GM18517 (cell line): ENCODE data around the gene MKX.

ENCODE experiments used
- ATAC-seq: cut with Tn5 transposase; IDR thresholded peaks from one replicate; pipeline ENCODE4 v1.9.1; 2021; ENCODE audit warnings: mild to moderate bottlenecking, moderate library complexity; ENCODE audit not compliant: unreplicated experiment

MKX gene

DNA sequence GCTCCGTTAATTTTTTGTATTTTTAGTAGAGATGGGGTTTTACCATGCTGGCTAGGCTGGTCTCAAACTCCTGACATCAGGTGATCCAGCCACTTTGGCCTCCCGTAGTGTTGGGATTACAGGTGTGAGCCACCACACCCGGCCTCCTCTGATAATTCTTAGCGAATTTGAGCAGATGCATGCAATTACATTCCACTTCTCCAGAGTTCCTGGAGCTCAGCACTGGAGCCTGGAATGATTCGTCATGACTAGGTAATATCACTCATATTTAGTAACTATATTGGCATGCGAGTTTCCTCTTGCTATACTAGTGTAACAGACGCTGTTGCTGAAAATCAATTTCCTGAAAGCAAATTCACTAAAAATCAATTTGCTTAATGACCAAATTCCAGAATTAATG lies 86.8 kb downstream of the MKX start:
- no peak for ATAC-seq

DNA sequence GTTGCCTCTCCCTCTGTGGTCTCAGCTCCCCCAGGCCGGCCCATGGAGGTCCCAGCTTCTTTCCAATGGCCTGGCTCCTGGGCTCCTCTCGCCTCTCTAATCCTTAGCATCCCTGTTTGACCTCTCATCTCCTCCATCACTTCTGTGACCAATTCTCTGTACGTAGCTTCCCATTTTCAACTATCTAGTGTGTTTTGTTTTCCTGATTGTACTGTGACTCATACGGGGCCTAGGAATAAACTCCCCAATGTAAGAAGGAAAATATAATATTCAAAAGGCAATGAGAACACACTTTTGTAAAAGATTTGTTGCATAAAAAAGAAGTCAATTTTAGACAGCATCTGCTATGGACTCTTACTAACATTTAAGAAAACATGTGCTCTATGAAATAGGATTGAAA lies 90.3 kb downstream of the MKX start:
- ATAC-seq, result no peak

DNA sequence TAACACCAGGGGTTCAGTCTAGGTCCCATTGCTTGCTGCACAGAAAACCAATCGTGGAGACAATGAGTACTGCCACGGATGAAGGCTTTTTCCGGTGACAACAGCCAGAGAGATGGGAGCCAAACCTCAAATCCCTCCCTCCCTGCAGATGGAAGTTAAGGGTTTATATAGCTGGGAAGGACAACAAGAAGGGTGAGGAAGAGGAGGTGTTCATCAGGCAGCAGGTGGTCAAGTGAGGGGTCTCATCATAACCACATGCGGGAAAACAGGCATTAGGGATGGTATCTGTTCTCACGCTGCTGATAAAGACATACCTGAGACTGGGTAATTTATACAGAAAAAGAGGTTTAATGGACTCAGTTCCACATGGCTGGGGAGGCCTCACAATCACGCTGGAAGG lies 91.3 kb downstream of the MKX start:
- no peak for ATAC-seq

DNA sequence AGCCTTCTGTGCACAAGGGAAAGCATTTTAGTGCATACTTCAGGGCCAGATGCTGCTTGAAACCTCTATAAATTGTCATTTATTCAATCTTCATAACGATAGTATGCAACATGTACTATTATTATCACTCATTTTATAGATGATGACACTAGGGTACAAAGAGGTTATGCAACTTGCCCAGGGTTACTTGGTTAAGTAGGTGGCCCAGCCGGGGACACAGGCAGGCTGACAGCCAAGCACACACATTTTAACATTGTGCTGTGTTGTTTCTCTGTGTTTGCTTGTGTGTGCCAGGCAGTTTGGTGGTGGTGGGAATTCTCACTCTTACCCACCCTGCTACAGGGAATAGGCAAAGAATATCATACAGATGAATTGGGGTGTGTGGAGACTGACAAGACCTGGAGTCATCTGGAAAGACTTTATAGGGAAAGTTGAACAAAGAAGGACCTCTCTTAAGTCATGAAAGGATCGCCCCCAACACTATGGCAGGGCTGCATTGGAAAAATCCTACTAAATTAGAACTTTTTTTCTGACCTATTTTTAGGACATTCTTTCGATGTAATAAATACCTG lies 98.9 kb downstream of the MKX start:
- ATAC-seq, result no peak

DNA sequence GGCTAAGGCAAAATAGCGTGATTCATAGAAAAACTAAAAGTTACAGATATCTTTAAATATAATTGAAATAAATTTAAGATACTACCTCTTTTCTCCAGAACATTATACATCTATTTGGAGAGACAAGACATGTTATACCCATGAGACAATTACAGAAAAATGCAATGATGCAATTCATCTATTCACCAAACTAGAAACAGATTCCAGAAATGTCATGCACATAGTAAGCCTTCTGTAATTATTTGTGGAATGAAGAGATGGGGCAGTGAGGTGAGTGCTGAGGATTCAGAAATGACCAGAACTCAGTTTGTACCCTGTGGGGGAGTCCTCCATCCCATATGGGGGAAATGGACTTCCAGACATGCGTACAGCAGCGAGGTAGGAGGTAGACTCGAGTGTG lies 99.4 kb downstream of the MKX start:
- ATAC-seq, result no peak

DNA sequence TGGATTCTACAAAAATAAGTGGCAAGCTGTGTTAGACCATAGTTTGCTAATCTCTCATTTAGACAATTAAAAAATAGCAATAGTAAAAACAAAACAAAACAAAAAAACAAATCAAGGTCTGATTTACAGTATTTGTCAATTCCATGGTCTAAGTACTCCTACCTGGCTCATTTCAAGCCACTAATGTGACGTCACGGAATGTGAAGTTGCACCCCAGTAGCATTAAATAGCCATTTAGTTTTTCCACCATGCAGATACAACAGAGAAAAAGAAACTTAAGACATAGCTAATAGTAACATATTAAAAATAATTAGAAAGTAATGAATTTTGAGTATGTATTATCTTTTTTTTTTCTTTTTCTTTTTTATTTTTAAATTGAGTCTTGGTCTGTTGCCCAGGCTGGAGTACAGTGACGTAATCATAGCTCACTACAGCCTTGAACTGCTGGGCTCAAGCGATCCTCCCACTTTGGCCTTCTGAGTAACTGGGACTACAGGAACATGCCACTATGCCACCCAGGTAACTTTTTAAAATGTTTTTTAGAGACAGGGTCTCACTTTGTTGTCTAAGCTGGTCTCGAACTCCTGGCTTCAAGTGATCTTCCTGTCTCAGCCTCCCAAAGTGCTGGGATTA lies 101.2 kb downstream of the MKX start:
- no peak for ATAC-seq

DNA sequence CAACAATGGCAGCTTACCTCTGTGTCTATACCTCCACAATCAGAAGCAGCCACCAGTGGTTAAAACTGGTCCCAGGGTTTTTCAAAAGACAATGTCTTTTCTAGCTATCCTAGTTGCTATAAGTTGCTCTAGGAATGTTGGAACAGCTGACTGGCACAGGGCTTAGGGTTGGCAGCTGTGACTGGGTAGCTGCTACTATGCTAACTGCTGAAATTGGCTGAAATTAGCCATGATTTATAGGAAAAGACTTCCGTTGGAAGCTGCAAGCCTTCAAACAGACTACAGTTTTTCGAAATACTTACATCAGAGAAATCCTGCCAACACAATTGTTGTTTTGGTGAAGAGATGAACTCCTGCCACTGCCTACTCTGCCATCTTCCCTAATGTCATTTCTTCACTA lies 102.3 kb downstream of the MKX start:
- no peak for ATAC-seq

DNA sequence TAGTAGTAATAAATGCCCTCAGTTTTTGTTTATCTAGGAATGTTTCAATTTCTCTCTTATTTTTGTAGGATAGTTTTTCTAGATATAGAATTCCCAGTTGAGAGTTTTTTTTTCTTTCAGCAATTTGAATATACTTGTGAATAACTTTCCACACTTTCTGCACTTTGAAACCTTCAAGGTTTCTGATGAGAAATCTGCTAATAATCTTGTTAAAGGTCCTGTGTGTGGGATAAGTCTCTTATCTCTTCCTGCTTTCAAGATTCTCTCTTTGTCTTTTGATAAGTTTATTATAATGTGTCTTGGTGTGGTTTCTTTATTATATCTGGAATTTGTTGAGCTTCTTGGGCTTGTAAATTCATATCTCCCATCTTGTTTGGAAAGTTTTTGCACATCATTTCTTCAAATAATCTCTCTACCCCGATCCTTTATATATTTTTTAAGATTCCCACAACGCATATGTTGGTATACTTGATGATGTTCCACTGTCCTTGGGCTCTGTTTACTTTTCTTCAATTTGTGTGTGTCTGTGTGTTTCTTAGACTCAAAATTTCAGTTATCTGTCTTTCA lies 103.5 kb downstream of the MKX start:
- ATAC-seq, result no peak

DNA sequence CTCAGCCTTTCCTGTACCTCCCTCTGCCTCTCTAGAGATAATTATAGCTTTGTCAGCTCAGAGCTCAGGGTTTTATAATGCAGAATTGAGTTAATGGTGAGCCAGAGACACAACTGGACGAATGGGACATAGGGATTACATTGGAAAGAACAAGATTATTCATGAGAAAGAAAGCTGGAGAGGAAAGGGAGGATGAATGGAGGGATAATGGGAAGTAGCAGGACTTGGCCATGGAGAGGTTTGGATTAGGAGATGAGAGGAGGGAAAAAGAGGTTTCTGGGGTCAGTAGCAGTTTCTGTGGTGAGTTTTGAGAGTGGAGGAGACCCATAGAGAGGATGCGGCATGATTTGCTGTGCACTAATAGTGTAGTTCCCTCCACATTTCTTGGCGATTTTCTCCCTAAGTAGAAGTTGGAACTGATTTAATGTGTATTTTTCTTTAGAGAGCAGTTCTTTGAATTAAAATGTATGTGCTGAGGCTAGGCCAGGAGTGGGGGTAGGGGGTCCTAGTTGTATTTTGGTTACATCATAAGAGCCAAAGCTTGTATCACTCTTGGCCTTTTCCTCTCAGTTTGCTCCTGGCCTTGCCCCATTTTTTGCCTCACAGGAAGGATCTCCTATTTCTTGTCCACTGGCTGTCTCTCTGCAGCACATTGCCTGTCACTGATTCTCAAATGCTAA lies 107.4 kb downstream of the MKX start:
- no peak for ATAC-seq

DNA sequence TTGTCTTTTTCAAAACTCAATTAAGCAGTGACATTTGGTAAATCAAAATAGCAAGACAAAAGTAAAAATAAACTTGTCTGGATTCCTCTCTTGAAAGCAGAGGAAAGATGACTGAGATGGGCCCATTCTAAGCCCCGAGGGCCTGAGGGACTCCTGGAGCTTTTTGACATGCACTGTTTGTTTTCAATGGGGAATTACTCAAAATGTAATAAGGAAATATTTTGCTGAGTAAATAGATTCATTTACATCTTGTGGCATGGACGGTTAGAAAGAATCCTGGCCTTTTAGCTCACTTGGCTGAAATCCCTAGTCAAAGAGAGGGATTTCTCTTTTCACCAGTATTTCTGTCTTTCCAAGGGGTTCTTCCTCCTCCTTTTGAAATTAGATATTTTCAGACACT lies 108.0 kb downstream of the MKX start:
- ATAC-seq, result no peak

DNA sequence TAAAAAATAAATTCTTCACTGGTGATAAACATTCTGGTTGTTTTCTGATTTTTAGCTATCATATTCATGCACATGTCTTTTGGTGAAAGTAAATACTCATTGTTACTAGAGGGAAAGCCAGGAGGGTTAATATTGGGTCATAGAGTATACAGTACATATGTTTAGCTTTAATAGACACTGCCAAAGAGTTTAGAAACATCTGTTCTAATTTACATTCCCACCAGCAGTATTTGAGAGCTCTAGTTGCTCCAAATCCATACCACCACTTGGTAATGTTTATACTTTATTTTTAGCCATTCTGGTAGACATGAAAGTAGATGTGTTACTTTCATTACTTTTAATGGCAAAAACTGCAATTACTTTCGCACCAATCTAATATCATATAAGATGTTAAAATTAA lies 108.8 kb downstream of the MKX start:
- no peak for ATAC-seq

DNA sequence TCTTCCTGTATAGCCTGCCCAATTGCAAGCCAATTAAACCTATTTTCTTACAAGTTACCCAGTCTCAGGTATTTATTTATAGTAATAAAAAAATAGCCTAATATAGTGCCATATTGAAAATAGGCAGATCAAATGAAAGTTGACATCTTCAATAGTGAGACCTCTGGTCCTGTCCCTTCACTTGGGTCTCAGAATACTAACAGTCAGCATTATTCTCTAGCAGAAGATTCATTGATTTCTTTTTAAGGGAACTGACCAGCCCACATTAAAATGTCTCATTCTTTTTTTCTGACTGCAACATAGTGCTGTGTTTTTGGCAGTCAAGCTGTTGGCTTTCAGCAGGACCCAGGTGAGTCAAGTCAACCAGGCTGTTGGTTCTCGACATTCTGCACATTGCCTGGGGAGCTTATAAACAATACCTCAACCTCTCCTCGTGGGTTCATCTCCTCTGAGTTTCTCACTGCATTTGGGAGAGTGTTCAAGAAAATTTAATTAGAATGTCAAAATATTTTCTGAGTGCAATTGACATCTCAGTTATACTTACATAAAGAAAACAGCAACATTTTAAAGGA lies 109.8 kb downstream of the MKX start:
- ATAC-seq, result no peak

DNA sequence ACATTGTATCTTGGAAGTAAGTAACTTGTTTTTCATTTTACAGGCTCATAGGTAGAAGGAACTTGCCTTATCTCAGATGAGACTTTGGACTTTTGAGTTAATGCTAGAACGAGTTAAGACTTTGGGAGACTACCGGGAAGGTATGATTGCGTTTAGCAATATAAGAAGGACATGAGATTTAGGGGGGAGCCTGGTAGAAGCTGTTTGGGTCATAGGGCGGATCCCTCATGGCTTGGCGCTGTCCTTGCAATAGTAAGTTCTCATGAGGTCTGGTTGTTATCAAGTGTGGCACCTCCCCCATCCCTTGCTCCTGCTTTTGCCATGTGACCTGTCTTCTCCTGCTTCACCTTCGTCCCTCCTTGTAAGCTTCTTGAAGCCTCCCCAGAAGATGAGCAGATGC lies 110.3 kb downstream of the MKX start:
- no peak for ATAC-seq

DNA sequence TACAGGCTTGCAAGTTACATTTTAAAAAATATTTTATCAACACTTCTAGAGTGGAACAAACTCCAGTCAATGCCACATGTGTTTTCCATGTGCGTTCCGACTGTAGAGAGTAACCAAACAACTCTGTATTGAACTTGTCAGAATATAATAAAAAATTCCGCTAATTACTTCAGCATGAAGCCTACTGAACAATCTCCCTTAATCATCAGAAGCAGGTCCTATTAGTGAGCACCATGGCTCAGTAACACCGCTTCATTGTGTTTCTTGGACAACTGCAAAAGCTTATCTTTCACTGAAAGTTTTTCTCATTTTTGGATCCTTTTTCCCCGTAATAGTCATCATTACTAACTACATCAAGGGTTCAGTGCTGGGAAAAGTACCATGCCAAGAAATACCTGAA lies 117.0 kb downstream of the MKX start:
- ATAC-seq, result no peak

DNA sequence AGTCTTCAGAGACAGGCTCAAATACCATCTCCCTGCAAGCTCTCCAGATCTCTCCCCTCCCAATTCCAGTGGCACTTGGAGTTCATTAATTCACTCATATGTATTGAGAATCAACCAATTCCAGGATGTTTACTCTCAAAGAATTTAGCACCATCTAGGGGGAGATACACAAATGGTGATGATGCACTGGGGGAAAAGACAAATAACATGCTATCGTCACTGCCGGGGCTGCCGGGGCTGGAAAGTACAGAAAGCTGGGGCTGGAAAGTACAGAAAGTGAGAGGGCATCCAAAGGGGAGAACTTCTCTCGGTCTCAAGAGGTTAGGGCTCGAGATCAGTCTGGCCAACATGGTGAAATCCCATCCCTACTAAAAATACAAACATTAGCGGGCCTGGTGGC lies 118.7 kb downstream of the MKX start:
- ATAC-seq, result no peak

DNA sequence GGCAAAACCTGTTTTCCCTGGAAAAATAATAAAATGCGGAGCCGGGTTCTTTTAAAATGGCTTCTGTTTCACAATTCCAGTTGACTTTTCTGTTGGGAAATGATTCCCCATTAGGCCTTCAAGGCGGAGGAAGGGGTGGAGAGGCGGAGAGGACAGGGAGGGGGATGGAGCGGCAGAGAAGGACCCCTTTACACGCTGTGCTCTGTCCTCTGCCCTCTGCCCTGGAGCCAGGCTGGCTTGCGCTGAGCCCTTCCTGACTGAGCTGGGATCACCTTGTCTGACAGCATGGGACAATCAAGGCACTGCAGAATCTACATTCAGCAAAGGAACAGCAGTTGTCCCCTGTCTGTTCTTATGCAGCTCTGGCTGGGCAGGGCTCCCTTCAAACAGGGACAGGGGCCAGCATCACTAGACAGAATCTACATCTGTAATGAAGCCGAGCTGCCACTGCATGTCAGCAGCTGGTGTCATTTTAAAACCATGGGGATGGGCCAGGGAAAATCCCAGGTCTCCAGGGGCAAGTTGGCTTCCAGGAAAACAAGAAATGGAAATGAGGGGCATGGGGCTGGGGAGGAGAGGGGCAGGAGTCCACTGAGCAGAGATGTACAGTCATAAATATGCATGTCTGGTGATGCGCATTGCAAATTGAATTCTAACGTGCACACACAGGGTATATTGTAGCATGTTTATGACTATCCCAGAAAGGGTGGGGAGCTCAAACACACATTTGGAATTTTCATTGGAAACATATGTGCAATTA lies 120.0 kb downstream of the MKX start:
- no peak for ATAC-seq

DNA sequence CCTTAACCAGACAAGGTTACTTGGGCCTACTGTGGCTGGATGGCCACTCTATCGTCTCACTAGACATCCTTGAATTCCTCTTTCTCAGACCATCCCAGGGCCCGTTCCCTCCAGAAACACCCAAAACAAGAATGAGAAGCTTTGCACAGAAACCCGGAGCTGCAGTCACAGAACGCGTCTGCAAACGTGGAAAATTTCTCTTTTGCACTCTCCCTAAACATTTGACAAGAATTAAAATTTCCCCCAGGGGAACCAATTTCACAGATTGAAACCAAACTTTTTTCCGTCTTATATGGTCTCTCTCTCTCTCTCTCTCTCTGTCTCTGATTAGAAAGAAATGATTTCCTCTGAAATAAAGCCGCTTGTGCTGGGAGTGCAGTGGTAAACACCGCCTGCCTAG lies 120.7 kb downstream of the MKX start:
- ATAC-seq, result no peak
